Ovary (tissue), 3 donors: ENCODE results near the gene ARPC4.

ENCODE experiments used
- EP300 ChIP-seq: sonication (generic); formaldehyde crosslinking; IDR thresholded peaks from one replicate; pipeline ENCODE4 v1.6.1; 2017; ENCODE audit warnings: antibody characterized with exemption
- POLR2A ChIP-seq: fragments of 450-650 bp; IDR thresholded peaks from one replicate; pipeline ENCODE4 v1.6.1; 2017; ENCODE audit warnings: antibody characterized with exemption, mild to moderate bottlenecking, moderate library complexity
- TF ChIP-seq, protein P1 (sequence below), 3 donors: fragments of 450-650 bp in 2 of 3; fragments of 200-600 bp in 1 of 3; IDR thresholded peaks; one replicate each; pipeline versions ENCODE4 v1.5.1 to v1.8.0; 2016 to 2022; ENCODE audit warnings: antibody characterized with exemption in 3 of 3, mild to moderate bottlenecking in 1 of 3
- donor health status: DM: no; HTN: no; CAD: no.

DNA sequence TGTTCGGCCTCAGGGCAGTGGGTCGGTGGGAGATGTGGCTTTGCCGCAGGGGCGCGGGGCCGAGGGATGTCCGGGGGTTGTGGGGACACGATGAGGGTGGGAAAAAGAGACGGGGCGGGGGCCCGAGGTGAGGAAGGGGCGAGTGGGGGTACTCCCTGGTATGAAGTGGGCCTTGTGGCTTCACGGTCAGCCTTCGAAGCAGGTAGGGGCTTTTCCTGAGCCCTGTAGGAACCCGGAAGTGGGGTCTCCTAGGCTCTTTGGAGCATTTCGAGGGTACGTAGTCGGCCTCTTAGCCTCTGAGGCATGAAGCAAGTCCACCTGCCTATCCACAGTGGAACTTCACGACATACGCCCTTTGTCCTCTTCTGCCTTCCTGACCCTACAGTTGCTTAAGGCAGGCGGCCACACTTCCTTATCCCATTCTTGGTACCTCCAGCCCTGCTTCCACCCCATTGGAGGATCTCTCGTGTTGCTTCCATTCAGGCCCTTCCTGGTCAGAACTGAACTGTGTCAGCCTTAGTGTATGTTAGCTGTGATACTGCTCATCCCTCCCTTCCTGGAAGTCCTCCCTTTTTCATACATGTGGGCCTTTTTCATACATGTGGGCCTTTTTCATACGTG, 389 bp downstream of the ARPC4 start:
- TF ChIP-seq EP300, result no peak
- TF ChIP-seq, protein P1, sequence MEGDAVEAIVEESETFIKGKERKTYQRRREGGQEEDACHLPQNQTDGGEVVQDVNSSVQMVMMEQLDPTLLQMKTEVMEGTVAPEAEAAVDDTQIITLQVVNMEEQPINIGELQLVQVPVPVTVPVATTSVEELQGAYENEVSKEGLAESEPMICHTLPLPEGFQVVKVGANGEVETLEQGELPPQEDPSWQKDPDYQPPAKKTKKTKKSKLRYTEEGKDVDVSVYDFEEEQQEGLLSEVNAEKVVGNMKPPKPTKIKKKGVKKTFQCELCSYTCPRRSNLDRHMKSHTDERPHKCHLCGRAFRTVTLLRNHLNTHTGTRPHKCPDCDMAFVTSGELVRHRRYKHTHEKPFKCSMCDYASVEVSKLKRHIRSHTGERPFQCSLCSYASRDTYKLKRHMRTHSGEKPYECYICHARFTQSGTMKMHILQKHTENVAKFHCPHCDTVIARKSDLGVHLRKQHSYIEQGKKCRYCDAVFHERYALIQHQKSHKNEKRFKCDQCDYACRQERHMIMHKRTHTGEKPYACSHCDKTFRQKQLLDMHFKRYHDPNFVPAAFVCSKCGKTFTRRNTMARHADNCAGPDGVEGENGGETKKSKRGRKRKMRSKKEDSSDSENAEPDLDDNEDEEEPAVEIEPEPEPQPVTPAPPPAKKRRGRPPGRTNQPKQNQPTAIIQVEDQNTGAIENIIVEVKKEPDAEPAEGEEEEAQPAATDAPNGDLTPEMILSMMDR (IDR thresholded peaks at IDR 0.05), result no peak
- TF ChIP-seq POLR2A, result no peak
